OCI-LY3 (cell line): Measurements from ENCODE around the gene PRTFDC1.

ENCODE experiments used
- H2AFZ ChIP-seq: fragments of 200-600, 300-600 bp; shearing (Covaris generic); 2 replicates; pipeline ENCODE4 v1.6.0; 2014; ENCODE audit warnings: antibody characterized with exemption, low read depth, low read length
- H3K27ac ChIP-seq: fragments of 200-600, 300-600 bp; sonication (generic); 2 replicates; pipeline ENCODE4 v1.5.1; 2014; ENCODE audit warnings: mild to moderate bottlenecking, low read length, moderate library complexity, mixed read lengths
- H3K27me3 ChIP-seq: fragments of 200-600, 300-600 bp; sonication (generic); 2 replicates; pipeline ENCODE4 v1.6.1; 2014; ENCODE audit warnings: low read depth, low read length, mixed read lengths
- H3K36me3 ChIP-seq: fragments of 200-600, 300-600 bp; sonication (generic); replicated peaks from 2 replicates; pipeline ENCODE3; 2014; ENCODE audit warnings: low read depth, low read length, mixed read lengths
- H3K4me1 ChIP-seq: fragments of 300-600, 200-600 bp; sonication (generic); 2 replicates; pipeline ENCODE4 v1.6.1; 2014; ENCODE audit warnings: low read length, mixed read lengths
- H3K4me2 ChIP-seq: fragments of 200-600, 300-600 bp; sonication (generic); 2 replicates; pipeline ENCODE4 v1.6.1; 2014; ENCODE audit warnings: low read length, mixed read lengths
- H3K4me3 ChIP-seq: fragments of 300-600, 200-600 bp; sonication (generic); 2 replicates; pipeline ENCODE4 v1.5.1; 2014; ENCODE audit warnings: antibody characterized with exemption, mild to moderate bottlenecking, low read length, moderate library complexity
- H3K79me2 ChIP-seq: fragments of 300-600, 200-600 bp; shearing (Covaris generic); 2 replicates; pipeline ENCODE4 v1.6.1; 2014; ENCODE audit warnings: mild to moderate bottlenecking, low read length, mixed read lengths
- H3K9ac ChIP-seq: fragments of 300-600, 200-600 bp; shearing (Covaris generic); 2 replicates; pipeline ENCODE4 v1.6.0; 2014; ENCODE audit warnings: mild to moderate bottlenecking, low read length, moderate library complexity
- H3K9me3 ChIP-seq: fragments of 200-600, 300-600 bp; shearing (Covaris generic); 2 replicates; pipeline ENCODE4 v1.6.1; 2014; ENCODE audit warnings: low read length, mixed read lengths; ENCODE audit not compliant: insufficient read depth
- H4K20me1 ChIP-seq: fragments of 200-600, 300-600 bp; sonication (generic); 2 replicates; pipeline ENCODE4 v1.6.1; 2016; ENCODE audit warnings: low read length, mixed read lengths; ENCODE audit not compliant: insufficient read depth
- EZH2phosphoT487 ChIP-seq: fragments of 200-600 bp; shearing (Covaris generic); IDR thresholded peaks from 2 replicates; pipeline ENCODE4 v1.6.1; 2018; ENCODE audit warnings: antibody characterized with exemption, mixed run types, low read depth
- TF ChIP-seq, protein P1 (sequence below): fragments of 200-600, 300-600 bp; sonication (generic); IDR thresholded peaks from 2 replicates; pipeline ENCODE4 v1.5.1; 2014; ENCODE audit warnings: antibody characterized with exemption, low read length, low read depth

PRTFDC1 gene

GRCh38 chr10:24965051-24965450 lies 12.6 kb upstream of the PRTFDC1 start:
- Histone ChIP-seq H2AFZ (no peak overlapping the region), H3K27me3 (no peaks in the 10 kb centered on the region; the same call in 1 of the 2 replicates), H3K4me3 (no peak overlapping the region), H3K9ac (no peak overlapping the region), H3K4me2 (no peak overlapping the region), H3K27ac (no peak overlapping the region), H3K9me3 (no peaks in the 10 kb centered on the region), H3K79me2 (no peaks in the 10 kb centered on the region), H3K4me1 (no peaks in the 10 kb centered on the region), H4K20me1 (no peaks in the 10 kb centered on the region), H3K36me3 (no peaks in the 10 kb centered on the region)
- no peak for TF ChIP-seq EZH2phosphoT487
- TF ChIP-seq, protein P1, sequence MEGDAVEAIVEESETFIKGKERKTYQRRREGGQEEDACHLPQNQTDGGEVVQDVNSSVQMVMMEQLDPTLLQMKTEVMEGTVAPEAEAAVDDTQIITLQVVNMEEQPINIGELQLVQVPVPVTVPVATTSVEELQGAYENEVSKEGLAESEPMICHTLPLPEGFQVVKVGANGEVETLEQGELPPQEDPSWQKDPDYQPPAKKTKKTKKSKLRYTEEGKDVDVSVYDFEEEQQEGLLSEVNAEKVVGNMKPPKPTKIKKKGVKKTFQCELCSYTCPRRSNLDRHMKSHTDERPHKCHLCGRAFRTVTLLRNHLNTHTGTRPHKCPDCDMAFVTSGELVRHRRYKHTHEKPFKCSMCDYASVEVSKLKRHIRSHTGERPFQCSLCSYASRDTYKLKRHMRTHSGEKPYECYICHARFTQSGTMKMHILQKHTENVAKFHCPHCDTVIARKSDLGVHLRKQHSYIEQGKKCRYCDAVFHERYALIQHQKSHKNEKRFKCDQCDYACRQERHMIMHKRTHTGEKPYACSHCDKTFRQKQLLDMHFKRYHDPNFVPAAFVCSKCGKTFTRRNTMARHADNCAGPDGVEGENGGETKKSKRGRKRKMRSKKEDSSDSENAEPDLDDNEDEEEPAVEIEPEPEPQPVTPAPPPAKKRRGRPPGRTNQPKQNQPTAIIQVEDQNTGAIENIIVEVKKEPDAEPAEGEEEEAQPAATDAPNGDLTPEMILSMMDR, result no peak

DNA sequence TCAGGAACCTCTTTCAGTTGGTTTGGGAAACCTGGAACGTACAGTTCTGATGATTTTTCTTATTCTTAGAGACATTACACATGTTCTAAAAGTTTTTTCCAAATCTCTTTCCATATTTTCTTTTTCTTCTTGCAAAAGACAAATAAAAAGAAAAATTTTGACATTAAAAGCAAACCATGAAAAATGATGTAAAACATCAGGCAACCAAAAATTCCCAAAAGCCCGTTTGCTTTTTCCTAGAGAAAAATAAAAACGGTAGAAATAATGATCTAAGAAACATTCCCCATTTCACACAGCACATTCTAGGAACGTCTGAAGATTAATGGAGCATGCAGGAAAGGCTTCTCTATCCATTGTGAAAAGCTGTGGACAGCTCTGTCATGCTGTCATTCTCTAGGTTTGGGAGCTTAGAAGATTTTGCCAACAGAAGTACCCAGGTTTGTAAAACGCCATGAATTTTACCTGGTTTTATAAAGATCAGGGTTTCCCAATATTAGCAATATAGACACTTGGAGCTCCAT lies 11.2 kb upstream of the PRTFDC1 start:
- no peaks in the 10 kb centered on the region for H3K9me3 ChIP-seq
- H2AFZ ChIP-seq, result no peak overlapping the region
- H3K9ac ChIP-seq, result no peak overlapping the region
- H4K20me1 ChIP-seq, result no peaks in the 10 kb centered on the region
- no peaks in the 10 kb centered on the region for H3K4me1 ChIP-seq
- TF ChIP-seq EZH2phosphoT487, result no peak
- TF ChIP-seq, protein P1, result no peak
- no peaks in the 10 kb centered on the region for H3K36me3 ChIP-seq
- H3K27ac ChIP-seq, result no peak overlapping the region
- no peak overlapping the region for H3K4me3 ChIP-seq
- no peaks in the 10 kb centered on the region; the same call in 1 of the 2 replicates for H3K27me3 ChIP-seq
- no peaks in the 10 kb centered on the region for H3K79me2 ChIP-seq
- no peak overlapping the region for H3K4me2 ChIP-seq

DNA sequence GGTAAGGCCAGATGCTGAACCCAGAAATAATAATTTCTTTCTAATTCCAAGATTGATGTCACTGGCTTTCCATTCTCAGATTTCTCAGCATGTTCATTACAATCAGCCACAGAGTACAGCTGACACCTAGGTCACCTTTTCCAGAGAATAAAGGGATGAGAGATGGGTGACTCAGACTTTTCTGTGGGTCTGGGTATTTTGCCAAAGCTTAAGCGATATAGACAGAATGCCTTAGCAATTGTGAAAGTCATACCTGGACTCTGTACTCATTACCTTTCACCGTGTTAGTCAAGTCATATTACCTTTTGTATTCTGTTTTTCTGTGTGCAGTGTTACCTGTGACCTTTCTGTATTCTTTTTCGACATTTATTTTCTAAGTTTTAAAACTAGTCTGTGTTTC lies 10.6 kb upstream of the PRTFDC1 start:
- H3K27ac ChIP-seq, result no peak overlapping the region
- no peaks in the 10 kb centered on the region for H3K36me3 ChIP-seq
- H2AFZ ChIP-seq, result no peak overlapping the region
- no peaks in the 10 kb centered on the region for H3K9me3 ChIP-seq
- H3K9ac ChIP-seq, result no peak overlapping the region
- H3K79me2 ChIP-seq, result no peaks in the 10 kb centered on the region
- H3K4me1 ChIP-seq, result no peaks in the 10 kb centered on the region
- no peaks in the 10 kb centered on the region; the same call in 1 of the 2 replicates for H3K27me3 ChIP-seq
- no peak overlapping the region for H3K4me2 ChIP-seq
- TF ChIP-seq EZH2phosphoT487, result no peak
- TF ChIP-seq, protein P1, result no peak
- no peaks in the 10 kb centered on the region for H4K20me1 ChIP-seq
- H3K4me3 ChIP-seq, result no peak overlapping the region

DNA sequence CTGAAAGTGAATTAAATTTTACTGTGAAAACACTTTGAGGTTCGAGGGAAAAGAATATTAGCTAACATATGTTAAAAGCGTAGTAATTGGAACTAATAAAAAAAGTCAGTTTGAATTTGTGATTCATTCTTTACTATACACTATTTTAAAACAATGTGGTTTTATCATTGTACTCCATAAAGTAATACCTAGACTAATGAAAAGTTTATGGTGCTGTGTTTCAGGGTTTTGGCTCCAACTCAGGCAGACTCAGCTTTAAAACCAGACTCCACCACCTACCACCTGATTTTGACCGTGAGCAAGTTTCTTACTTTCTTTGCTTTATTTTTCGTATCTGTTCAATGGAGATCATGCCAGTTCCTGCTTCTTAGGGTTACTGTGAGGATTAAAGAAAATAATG lies 9.2 kb upstream of the PRTFDC1 start:
- Histone ChIP-seq H3K79me2 (no peaks in the 10 kb centered on the region), H3K9ac (no peak overlapping the region), H3K4me3 (no peak overlapping the region), H4K20me1 (no peaks in the 10 kb centered on the region), H3K27ac (no peak overlapping the region), H3K27me3 (no peaks in the 10 kb centered on the region; the same call in 1 of the 2 replicates), H3K4me2 (no peak overlapping the region), H2AFZ (no peak overlapping the region), H3K9me3 (no peaks in the 10 kb centered on the region), H3K4me1 (no peaks in the 10 kb centered on the region), H3K36me3 (no peaks in the 10 kb centered on the region)
- TF ChIP-seq, protein P1, result no peak
- TF ChIP-seq EZH2phosphoT487, result no peak
